ENCODE data around the gene NPPB.
"Not testable (repeated sequence)": the region's sequence is repeated elsewhere in the genome, so short reads cannot be mapped to it uniquely, and the experiment has no call there.

Gene NPPB

GRCh38 chr1:11858613-11858967, at the start of gene NPPB:
NPPB (minus strand) TSS chr1:11858945; CDS start chr1:11858833, 112 bp downstream.
- DNase-seq: no peak

- DNase-seq: peak; percentile 87
Measured at GRCh38 chr1:11908095-11908675, 49.4 kb upstream of the NPPB start.

- peak; percentile 92 for DNase-seq
Measured at GRCh38 chr1:11907275-11908094, 48.7 kb upstream of the NPPB start.

DNA sequence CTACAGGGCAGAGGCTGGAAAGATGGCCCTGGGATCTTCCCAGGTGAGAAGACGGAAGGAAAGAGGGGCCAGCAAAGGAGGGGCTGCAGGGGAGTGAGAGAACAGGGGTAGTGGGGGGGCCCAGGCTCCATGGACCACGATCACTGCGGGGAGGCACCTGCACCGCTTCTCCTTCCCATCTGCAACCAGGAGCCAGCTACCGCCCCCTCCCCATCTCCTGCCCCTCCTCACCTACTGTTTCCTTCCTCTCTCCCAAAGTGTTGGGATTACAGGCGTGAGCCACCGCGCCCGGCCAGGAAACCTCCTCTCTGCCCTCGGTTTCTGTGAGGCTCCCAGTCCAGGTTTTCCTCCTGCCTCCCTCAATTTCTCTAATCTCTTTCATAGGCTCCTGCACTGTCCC, 48.1 kb upstream of the NPPB start:
- DNase-seq: no peak

DNA sequence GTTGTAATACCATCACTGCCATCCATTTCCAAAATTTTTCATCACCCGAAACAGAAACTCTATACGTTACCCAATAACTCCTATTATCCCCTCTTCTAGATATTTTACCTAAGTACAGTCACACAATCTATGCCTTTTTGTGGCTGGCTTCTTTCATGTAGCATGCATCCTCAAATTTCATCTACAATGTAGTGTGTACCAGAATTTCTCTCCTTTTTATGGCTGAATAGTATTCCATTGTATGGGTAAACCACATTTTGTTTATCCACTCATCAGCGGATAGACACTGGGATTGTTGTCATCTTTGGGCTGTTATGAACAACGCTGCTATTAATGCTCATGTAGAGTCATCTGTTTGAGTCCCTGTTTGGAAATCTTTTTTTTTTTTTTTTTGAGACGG, 46.2 kb upstream of the NPPB start:
- no peak for DNase-seq

DNA sequence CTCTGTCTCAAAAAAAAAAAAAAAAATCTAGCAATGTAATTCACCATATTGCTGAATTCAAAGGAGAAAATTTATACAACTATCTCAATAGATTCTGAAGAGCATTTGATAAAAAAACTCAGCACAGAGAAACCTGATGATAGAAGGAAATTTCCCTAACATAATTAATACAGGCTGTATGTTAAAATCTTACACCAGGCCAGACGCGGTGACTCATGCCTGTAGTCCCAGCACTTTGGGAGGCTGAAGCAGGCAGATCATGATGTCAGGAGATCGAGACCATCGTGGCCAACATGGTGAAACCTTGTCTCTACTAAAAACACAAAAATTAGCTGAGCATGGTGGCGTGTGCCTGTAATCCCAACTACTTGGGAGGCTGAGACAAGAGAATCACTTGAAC, 45.4 kb upstream of the NPPB start:
- DNase-seq: not testable (repeated sequence)

DNA sequence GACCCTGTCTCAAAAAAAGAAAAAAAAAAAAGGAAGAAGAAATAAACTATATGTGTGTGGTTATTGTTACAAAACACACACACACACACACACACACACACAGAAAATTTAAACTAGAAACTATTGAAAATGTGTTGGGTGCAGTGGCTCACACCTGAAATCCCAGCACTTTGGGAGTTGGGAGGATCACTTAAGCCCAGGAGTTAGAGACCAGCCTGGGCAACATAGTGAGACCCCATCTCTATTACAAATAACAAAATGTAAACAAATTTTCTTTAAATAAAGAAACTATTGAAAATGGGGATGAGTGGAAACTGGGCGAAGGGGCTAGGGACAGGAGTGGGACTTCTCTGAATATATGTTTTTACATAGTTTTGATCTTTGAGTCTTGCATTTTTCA, 44.5 kb upstream of the NPPB start:
- DNase-seq: no peak

- DNase-seq: not testable (repeated sequence)
Measured at GRCh38 chr1:11901446-11901845, 42.7 kb upstream of the NPPB start.

GRCh38 chr1:11898831-11899467, 40.2 kb upstream of the NPPB start:
- no peak for DNase-seq

- no peak for DNase-seq
Measured at GRCh38 chr1:11898086-11898785, 39.5 kb upstream of the NPPB start.

DNA sequence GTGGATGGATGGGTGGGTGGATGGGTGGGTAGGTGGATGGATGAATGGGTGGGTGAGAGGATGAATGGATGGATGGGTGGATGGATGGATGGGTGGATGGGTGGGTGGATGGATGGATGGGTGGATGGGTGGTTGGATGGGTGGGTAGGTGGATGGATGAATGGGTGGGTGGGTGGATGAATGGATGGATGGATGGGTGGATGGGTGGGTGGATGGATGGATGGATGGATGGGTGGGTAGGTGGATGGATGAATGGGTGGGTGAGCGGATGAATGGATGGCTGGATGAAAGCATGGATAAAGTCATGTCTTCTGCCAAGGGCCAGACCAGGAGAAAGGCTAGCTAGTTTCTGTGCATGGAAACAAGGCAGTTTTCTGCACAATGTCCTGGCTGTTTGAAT, 35.8 kb upstream of the NPPB start:
- DNase-seq: not testable (repeated sequence)

- DNase-seq: peak; percentile 64
Measured at GRCh38 chr1:11893907-11894251, 35.1 kb upstream of the NPPB start.

- DNase-seq: no peak
Measured at GRCh38 chr1:11891433-11892186, 32.9 kb upstream of the NPPB start.

DNA sequence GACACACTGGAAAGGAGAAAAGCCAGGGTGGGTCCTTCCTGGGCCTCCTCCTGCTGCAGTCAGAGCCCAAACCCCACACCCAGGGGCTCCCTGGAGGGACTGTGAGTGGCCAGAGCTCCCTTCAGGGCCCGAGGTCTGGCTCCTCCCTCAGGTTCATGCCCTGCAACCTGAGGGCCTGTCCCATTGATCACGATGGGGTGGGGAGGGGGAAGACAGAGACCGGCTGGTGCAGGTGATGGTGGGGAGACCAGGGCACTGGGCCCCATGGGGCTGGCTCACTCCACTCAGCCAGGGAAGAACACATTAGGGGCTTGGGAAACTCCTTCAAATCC, 30.1 kb upstream of the NPPB start:
- DNase-seq: no peak

GRCh38 chr1:11888206-11888876, 29.6 kb upstream of the NPPB start:
- no peak for DNase-seq

- DNase-seq: no peak
Measured at GRCh38 chr1:11887666-11888007, 28.9 kb upstream of the NPPB start.

GRCh38 chr1:11886986-11887665, 28.4 kb upstream of the NPPB start:
- DNase-seq: no peak

- no peak for DNase-seq
Measured at GRCh38 chr1:11885916-11886315, 27.2 kb upstream of the NPPB start.

GRCh38 chr1:11882814-11883538, 24.2 kb upstream of the NPPB start:
- DNase-seq: no peak

DNA sequence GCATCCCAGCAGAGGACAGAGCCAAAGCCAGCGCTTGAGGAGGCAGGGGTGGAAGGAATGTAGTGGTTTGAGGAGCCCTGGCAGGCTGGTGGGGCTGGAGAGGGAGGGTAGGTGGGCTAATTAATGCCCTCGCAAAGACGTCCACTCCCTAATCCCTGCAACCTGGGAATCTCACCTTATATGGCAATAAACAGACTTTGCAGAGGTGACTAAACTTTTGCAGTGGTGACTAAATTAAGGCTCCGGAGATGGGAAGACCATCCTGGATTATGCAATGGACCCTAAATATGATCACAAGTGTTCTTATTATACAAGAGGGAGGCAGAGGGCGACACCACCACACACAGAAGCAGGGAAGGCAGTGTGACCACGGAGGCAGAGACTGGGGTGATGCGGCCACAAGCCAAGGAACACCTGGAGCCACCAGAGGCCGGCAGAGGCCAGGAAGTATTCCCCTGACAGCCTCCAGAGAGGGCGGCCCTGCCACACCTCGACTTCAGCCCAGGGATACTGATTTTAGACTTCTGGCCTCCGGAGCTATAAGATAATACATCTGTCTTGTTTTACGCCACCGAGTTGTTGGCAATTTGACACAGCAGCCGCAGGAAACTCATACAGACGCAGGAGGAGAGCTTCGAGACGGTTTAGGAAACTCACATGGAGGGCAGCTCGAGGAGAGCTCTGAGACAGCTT, 23.1 kb upstream of the NPPB start:
- DNase-seq: no peak
